ENCODE data around the gene ASPHD2. TPM values are rescaled to one million over a fixed set of nuclear protein-coding genes. Genes with fewer than 3 reads are reported as not detected.
A peak's percentile ranks its signal among the peaks of the same experiment; 100 is the strongest.

ASPHD2 gene
- total RNA-seq, 8 experiments from 2014 or later, result 1.9 to 14.4 (median 6.2) TPM

DNA sequence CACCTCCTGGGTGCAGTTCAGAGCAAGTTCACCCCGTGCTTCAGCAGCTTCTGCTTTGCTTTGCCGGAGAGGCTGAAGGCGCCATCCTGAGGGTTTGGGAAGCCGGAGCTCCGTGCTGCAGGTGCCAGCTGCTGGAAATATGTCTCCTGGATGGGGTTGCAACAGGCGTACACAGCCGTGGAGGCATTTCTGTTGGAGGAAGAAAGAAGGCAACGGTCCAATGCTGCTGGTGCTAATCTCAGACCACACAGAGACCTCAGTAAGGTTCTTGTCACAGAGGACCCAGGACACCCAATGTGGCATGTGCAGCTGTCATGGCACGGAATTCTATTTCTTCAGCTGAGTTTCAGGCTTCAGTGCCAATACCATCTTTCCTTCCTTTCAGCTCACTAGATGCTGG is 24.2 kb downstream of the ASPHD2 start:
- Histone ChIP-seq H3K4me1 (replicated peaks in 1 of 2) (no peaks in the 10 kb centered on the region), H3K27ac (no peak overlapping the region), H3K4me3 (no peak overlapping the region)
- 50 to 100% (median 97%) methylated on average over 1 to 8 of the region's 9 CpGs; no CpG with 5 or more reads in 1 of the 10 experiments for WGBS, 10 experiments
- in situ Hi-C loops (cut with MboI; ENCODE audit: low pct_unique_long_range_greater_than_20kb in 2 of 9, low sequenced_read_pairs in 9 of 9, unreplicated experiment in 9 of 9), result loop anchor here in 3 of 9 experiments (25.0 kb wide), 1 partner anchor 91 kb away; no protein-coding TSS in a partner anchor
- ATAC-seq (replicated peaks in 6 of 8), result no peak

DNA sequence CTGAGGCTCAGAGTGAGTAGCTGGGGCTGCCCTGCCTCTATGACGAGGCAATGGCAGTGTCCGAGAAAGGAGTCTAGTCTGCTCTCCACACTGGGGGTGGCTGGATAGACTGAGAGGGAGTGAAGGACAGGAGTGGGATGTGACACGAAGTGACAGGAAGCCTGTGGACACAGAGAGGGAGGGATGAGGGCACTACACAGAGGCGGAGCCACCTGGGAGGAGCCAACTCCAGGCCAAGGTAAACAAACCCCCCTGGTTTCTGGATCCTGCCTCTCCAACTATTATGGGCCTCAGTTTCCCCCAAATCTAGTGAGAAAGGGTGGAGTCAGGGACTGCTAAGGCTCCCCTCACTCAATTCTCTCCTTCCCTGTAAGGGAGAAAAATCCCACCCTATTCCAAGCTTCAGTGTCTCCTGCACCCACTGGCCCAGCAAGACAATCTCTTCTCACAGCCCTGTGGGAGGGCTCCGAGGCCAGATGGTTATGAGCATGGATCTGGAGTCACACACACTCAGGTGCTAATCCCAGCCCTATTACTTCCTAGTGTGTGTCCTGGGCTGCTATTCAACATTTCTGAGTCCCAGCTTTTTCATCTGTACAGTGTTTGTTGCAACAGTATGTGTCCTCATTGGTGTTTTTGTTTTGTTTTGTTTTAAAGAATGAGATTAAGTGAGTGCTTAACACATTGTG is 24.9 kb downstream of the ASPHD2 start:
- in situ Hi-C loops (cut with MboI; ENCODE audit: low pct_unique_long_range_greater_than_20kb in 2 of 9, low sequenced_read_pairs in 9 of 9, unreplicated experiment in 9 of 9), result loop anchor here in 3 of 9 experiments (25.0 kb wide), 1 partner anchor 92 kb away; no protein-coding TSS in a partner anchor
- Histone ChIP-seq H3K27ac (no peak overlapping the region), H3K4me3 (no peak overlapping the region), H3K4me1 (replicated peaks in 1 of 2) (no peaks in the 10 kb centered on the region)
- WGBS, 10 experiments, result 81 to 100% (median 100%) methylated on average over 1 to 3 of the region's 5 CpGs; no CpG with 5 or more reads in 7 of the 10 experiments
- ATAC-seq (replicated peaks in 6 of 8), result no peak

DNA sequence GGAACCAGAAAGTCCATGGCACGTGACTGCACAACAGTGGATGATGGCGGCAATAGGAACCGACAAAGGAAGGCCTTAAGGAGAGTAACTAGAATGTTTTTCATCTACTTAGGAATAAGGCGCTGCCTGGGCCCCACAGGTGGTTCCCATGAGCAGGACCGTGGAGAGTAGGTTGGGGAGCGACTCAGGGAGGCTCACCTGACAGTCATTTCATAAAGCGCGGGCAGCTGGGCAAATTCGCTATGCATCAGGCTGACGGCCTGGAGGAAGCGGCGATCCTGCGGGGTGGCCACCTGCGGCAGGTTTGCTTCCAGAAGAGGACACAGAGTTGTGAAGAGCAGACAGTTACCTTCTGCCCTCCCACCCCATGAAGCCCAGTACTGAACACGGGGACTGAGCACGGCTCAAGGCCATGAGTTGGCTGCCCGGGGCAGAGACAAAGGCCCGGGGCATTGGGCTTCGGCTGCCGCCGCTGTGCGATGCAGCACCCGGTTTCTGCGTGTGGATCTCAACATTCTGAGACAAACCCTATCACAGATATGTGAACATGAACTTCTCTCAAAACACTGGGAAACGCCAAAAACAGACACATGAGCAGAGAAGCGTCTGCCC is 28.7 kb downstream of the ASPHD2 start:
- ATAC-seq (replicated peaks in 6 of 8), result no peak
- WGBS, 10 experiments, result 93 to 100% (median 98%) methylated on average over 1 to 21 of the region's 26 CpGs; no CpG with 5 or more reads in 3 of the 10 experiments
- Histone ChIP-seq H3K27ac (no peak overlapping the region), H3K4me1 (replicated peaks in 1 of 2) (peaks cover 19 to 20% of the 10 kb centered on the region in 2 donors), H3K4me3 (no peak overlapping the region)
- in situ Hi-C loops (cut with MboI; ENCODE audit: low pct_unique_long_range_greater_than_20kb in 2 of 9, low sequenced_read_pairs in 9 of 9, unreplicated experiment in 9 of 9), result loop anchor here in 3 of 9 experiments (25.0 kb wide), 1 partner anchor 95 kb away; no protein-coding TSS in a partner anchor

DNA sequence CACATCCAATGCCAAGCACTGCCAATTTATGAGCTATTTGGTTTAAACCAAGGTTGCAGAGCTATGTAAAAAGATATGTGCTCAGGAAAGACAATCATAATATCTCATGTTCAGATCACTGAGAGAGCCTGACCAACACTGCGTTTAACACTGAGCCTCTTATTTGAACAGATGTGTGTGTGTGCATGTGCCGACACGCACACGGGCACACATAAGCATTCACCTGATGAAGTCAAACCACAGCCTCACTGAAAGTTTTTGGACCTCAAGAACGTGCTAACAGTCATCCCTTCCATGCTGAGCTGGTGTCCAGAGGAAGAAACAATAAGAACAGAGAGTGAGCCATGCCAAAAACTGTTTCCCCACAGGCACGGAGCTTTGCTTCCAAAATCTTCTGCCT is 31.1 kb downstream of the ASPHD2 start:
- H3K4me3 ChIP-seq, result no peak overlapping the region
- ATAC-seq (replicated peaks in 6 of 8), result no peak
- H3K4me1 ChIP-seq (replicated peaks in 1 of 2), result peaks cover 30 to 34% of the 10 kb centered on the region in 2 donors
- H3K27ac ChIP-seq, result no peak overlapping the region
- WGBS, 10 experiments, result 57 to 100% (median 94%) methylated on average over 1 to 6 of the region's 6 CpGs; no CpG with 5 or more reads in 1 of the 10 experiments
- in situ Hi-C loops (cut with MboI; ENCODE audit: low pct_unique_long_range_greater_than_20kb in 2 of 9, low sequenced_read_pairs in 9 of 9, unreplicated experiment in 9 of 9), result loop anchor here in 3 of 9 experiments (25.0 kb wide), 1 partner anchor 98 kb away; no protein-coding TSS in a partner anchor

DNA sequence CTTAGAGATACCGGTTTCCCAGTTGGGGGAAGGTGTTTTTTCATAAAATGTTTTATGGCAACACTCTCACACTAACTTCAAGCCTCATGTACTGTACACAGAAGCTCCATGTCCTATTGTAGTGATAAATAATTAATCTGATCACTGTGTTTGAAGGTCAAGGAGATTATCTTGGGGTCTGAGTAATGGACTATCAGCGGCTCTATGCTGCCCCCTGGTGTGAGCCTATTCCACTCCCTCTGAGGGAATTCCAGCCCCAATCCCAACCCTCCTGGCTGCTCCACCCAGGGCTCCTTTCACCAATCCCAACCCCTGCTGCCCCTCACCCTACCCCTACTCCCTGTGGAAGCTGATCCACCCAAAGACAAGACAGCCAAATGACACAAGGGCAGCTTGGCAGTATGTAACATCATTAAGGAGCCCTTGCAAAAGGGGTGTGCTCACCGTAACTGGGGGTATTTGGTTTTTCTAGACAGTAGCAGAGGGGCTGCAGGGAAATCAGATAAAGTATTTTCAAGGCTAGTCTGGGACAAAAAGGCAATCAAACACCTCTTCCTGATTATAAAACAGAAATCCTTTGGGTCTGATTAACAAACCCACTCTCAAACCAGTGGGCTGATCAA is 32.2 kb downstream of the ASPHD2 start:
- Histone ChIP-seq H3K4me1 (replicated peaks in 1 of 2) (peaks cover 30 to 34% of the 10 kb centered on the region in 2 donors), H3K4me3 (no peak overlapping the region), H3K27ac (peak overlapping the region in 1 of 2 donors; percentile 60)
- in situ Hi-C loops (cut with MboI; ENCODE audit: low pct_unique_long_range_greater_than_20kb in 2 of 9, low sequenced_read_pairs in 9 of 9, unreplicated experiment in 9 of 9), result loop anchor here in 3 of 9 experiments (25.0 kb wide), 1 partner anchor 99 kb away; no protein-coding TSS in a partner anchor
- WGBS, 10 experiments, result 0 to 100% (median 38%) methylated on average over 1 to 2 of the region's 3 CpGs; no CpG with 5 or more reads in 4 of the 10 experiments
- peak; percentile 62 to 96 (median 70) for ATAC-seq (replicated peaks in 6 of 8)

DNA sequence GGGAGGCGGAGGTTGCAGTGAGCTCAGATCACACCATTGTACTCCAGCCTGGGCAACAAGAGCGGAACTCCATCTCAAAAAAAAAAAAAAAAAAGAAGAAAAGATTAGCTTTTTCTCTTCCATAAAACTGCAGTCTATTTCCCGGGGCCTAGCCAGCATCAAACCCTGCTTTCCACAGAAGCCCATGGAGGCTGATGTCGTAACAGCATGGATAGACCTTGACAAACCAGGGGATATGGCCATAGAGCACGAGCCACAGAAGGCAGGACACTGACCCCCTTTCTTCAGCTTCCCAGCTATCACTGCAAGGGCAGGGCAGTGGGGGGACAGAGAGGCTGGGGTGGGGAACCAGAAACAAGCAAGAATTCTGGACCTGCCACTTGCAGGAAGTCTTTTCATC is 33.0 kb downstream of the ASPHD2 start:
- in situ Hi-C loops (cut with MboI; ENCODE audit: low pct_unique_long_range_greater_than_20kb in 2 of 9, low sequenced_read_pairs in 9 of 9, unreplicated experiment in 9 of 9), result loop anchor here in 3 of 9 experiments (25.0 kb wide), 1 partner anchor 100 kb away; no protein-coding TSS in a partner anchor
- H3K27ac ChIP-seq, result peak overlapping the region in 1 of 2 donors; percentile 60
- H3K4me3 ChIP-seq, result no peak overlapping the region
- ATAC-seq (replicated peaks in 6 of 8), result no peak
- 67 to 100% (median 100%) methylated on average over 1 to 4 of the region's 5 CpGs; no CpG with 5 or more reads in 4 of the 10 experiments for WGBS, 10 experiments
- peaks cover 30 to 34% of the 10 kb centered on the region in 2 donors for H3K4me1 ChIP-seq (replicated peaks in 1 of 2)

DNA sequence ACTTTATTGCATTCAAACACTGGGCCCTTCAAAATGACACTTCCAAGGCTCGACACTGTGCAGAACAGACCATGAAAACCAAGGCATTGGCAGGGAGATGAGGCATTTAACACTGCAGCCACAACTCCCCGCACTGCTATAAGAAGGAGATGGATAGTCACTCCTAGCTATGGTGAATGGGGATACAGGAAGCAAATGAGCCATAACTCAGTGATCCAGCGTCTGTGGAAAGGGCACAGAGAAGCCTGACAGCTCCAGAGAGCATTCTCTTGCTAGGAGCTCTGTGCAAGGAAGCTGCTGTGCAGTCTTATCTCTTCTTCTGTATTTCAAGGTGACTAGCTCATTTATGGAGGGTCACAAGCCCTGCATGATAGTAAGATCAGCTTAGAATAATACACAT is 33.6 kb downstream of the ASPHD2 start:
- ATAC-seq (replicated peaks in 6 of 8), result peak in 5 of 8 experiments; percentile 58 to 85 (median 68)
- 30 to 100% (median 47%) methylated on average over 1 to 3 of the region's 3 CpGs; no CpG with 5 or more reads in 3 of the 10 experiments for WGBS, 10 experiments
- Histone ChIP-seq H3K4me1 (replicated peaks in 1 of 2) (peaks cover 30 to 34% of the 10 kb centered on the region in 2 donors), H3K27ac (peak overlapping the region in 1 of 2 donors; percentile 73), H3K4me3 (no peak overlapping the region)
- in situ Hi-C loops (cut with MboI; ENCODE audit: low pct_unique_long_range_greater_than_20kb in 2 of 9, low sequenced_read_pairs in 9 of 9, unreplicated experiment in 9 of 9), result loop anchor here in 3 of 9 experiments (25.0 kb wide), 1 partner anchor 100 kb away; no protein-coding TSS in a partner anchor

DNA sequence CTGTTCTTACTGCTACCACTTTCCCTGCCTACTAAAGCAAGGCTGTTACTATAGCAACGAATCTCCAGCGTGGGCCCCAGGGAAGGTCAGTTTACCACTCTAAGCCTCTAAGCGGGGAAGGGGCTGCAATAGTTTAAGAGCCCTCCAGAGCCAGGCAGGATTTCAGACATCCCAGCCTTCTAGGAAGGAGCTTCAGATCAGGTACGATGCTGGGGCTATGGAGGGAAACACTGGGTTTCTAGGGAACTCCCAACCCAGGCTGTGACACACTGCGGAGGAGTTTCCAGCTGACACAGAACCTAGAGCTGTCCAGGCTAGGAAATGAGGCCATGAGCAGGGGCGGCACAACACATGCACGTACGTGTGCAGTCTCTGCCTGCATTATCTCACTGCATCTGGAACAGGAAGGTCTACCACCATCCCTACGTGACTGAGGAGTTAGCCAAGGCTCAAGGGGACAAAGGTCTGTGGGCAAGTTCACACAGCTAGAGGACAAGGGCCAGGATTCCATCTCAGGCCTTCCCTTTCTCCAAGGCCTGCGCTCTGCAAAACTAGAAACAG is 34.1 kb downstream of the ASPHD2 start:
- Histone ChIP-seq H3K4me1 (replicated peaks in 1 of 2) (peaks cover 30 to 34% of the 10 kb centered on the region in 2 donors), H3K4me3 (no peak overlapping the region), H3K27ac (peak overlapping the region; percentile 64 to 73)
- WGBS, 10 experiments, result 0 to 100% (median 57%) methylated on average over 1 to 8 of the region's 10 CpGs; no CpG with 5 or more reads in 1 of the 10 experiments
- ATAC-seq (replicated peaks in 6 of 8), result peak in 6 of 8 experiments; percentile 10 to 81 (median 72)
- in situ Hi-C loops (cut with MboI; ENCODE audit: low pct_unique_long_range_greater_than_20kb in 2 of 9, low sequenced_read_pairs in 9 of 9, unreplicated experiment in 9 of 9), result loop anchor here in 3 of 9 experiments (25.0 kb wide), 1 partner anchor 101 kb away; no protein-coding TSS in a partner anchor

DNA sequence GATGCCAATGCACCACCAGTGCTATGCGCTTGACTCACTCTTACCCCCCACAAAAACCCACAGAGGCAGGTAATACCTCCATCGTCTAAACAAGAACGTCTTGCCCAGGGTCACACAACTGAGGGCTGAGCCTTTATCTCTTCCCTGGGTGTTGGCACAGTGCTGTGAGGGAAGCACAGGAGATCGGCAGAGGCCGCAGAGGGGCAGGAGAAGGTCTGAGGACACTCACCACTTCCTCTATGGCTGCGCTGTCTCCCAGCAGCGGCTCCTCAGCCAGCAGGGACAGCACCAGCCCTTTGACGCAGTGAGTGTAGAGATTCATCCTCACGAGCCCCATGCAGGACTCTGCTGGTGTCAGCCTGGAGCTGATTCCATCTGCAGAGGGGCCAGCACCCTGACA is 34.6 kb downstream of the ASPHD2 start:
- ATAC-seq (replicated peaks in 6 of 8), result no peak
- H3K4me1 ChIP-seq (replicated peaks in 1 of 2), result peaks cover 30 to 34% of the 10 kb centered on the region in 2 donors
- H3K4me3 ChIP-seq, result no peak overlapping the region
- H3K27ac ChIP-seq, result peak overlapping the region; percentile 64 to 73
- 71 to 86% (median 80%) methylated on average over 1 to 5 of the region's 9 CpGs; no CpG with 5 or more reads in 5 of the 10 experiments for WGBS, 10 experiments
- in situ Hi-C loops (cut with MboI; ENCODE audit: low pct_unique_long_range_greater_than_20kb in 2 of 9, low sequenced_read_pairs in 9 of 9, unreplicated experiment in 9 of 9), result loop anchor here in 3 of 9 experiments (25.0 kb wide), 1 partner anchor 101 kb away; no protein-coding TSS in a partner anchor

DNA sequence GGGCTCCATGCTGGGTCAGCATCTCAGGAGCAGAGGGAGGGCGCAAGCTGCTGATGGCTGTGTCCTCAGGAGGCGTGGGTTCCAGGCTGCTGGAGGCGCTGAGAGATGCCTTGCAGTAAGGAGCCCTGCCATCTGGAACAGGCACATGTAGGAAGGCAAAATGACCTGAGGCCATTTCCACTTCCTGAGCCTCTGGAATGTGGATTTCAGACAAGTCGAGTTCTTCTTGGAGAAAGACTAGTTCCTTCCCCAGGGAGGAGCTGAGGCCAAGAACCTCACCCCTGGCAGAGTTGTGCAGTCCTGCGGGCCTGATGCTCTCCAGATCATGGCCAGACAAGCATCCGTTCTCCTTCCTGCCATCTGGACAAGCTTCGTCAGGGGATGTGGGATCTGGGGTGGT is 35.3 kb downstream of the ASPHD2 start:
- WGBS, 10 experiments, result 94 to 100% (median 100%) methylated on average over 1 to 3 of the region's 7 CpGs; no CpG with 5 or more reads in 7 of the 10 experiments
- peak overlapping the region in 1 of 2 donors; percentile 73 for H3K27ac ChIP-seq
- peak in 3 of 8 experiments; percentile 24 to 50 (median 41) for ATAC-seq (replicated peaks in 6 of 8)
- in situ Hi-C loops (cut with MboI; ENCODE audit: low pct_unique_long_range_greater_than_20kb in 2 of 9, low sequenced_read_pairs in 9 of 9, unreplicated experiment in 9 of 9), result loop anchor here in 3 of 9 experiments (25.0 kb wide), 1 partner anchor 102 kb away; no protein-coding TSS in a partner anchor
- H3K4me3 ChIP-seq, result no peak overlapping the region
- peaks cover 30 to 34% of the 10 kb centered on the region in 2 donors for H3K4me1 ChIP-seq (replicated peaks in 1 of 2)

DNA sequence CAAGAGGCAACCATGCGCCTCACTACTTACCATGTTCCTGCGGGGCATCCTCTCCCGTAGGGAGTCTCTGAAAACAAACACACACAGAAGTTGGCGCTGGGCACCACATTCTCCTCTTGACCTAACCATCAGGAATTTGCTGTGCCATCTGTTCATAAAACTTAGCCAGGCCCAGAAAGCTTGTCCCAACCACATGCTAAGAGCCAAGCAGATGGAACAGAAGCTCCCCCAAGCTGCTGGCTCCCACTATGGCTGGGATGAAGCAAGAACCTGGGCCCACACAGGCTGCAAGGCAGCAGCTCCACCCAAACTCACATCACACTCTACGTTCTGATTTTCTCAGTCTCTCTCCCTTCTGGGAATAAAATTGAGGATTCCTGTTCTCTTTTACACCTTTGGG is 37.1 kb downstream of the ASPHD2 start:
- peaks cover 26 to 29% of the 10 kb centered on the region in 2 donors for H3K4me1 ChIP-seq (replicated peaks in 1 of 2)
- 17 to 100% (median 97%) methylated on average over 1 to 4 of the region's 5 CpGs; no CpG with 5 or more reads in 3 of the 10 experiments for WGBS, 10 experiments
- no peak for ATAC-seq (replicated peaks in 6 of 8)
- H3K4me3 ChIP-seq, result no peak overlapping the region
- H3K27ac ChIP-seq, result no peak overlapping the region
- in situ Hi-C loops (cut with MboI; ENCODE audit: low pct_unique_long_range_greater_than_20kb in 2 of 9, low sequenced_read_pairs in 9 of 9, unreplicated experiment in 9 of 9), result loop anchor here in 3 of 9 experiments (25.0 kb wide), 1 partner anchor 104 kb away; no protein-coding TSS in a partner anchor

DNA sequence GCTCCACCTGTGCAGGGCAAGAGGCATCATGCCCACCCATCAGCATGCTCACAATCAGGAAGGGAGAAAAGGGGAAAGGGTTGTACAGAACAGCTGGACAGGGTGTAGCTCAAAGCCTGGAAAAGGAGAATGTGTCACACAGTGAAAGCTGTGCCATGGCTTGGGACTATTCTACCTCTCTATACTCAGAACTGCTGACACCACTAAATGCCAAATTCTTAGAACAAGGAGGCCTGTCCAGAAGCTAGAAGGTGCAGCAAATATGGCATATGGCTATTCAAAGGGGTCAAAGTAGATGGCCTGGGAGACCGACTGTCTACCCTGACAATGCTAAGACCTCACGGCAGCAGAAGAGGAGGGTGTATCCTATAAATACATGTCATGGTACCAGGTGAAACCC is 41.7 kb downstream of the ASPHD2 start:
- in situ Hi-C loops (cut with MboI; ENCODE audit: low pct_unique_long_range_greater_than_20kb in 2 of 9, low sequenced_read_pairs in 9 of 9, unreplicated experiment in 9 of 9), result loop anchor here in 3 of 9 experiments (25.0 kb wide), 1 partner anchor 109 kb away; no protein-coding TSS in a partner anchor
- 94 to 100% methylated on average over 1 to 2 of the region's 2 CpGs; no CpG with 5 or more reads in 8 of the 10 experiments for WGBS, 10 experiments
- no peak for ATAC-seq (replicated peaks in 6 of 8)
- Histone ChIP-seq H3K4me1 (replicated peaks in 1 of 2) (no peaks in the 10 kb centered on the region), H3K27ac (no peak overlapping the region), H3K4me3 (no peak overlapping the region)
